SU-DHL-6 (cell line): ENCODE measurements around the gene STBD1.

Experiments used
- H2AFZ ChIP-seq: fragments of 200-600 bp; sonication (generic); 2 replicates; pipeline ENCODE4 v1.6.1; 2014; ENCODE audit warnings: low read depth, mild to moderate bottlenecking, moderate library complexity, mixed read lengths, antibody characterized with exemption, low read length; ENCODE audit not compliant: severe bottlenecking
- H3F3A ChIP-seq: fragments of 200-600 bp; shearing (Covaris generic); 2 replicates; pipeline ENCODE4 v1.6.0; 2016; ENCODE audit warnings: antibody characterized with exemption, mild to moderate bottlenecking; ENCODE audit not compliant: insufficient read depth
- H3K27ac ChIP-seq: fragments of 200-600 bp; sonication (generic); 2 replicates; pipeline ENCODE4 v1.5.1; 2016; ENCODE audit warnings: low read depth, mild to moderate bottlenecking, low read length, moderate library complexity, mixed read lengths
- H3K27me3 ChIP-seq: fragments of 200-600 bp; sonication (generic), shearing (Covaris generic); 2 replicates; pipeline ENCODE4 v1.6.0; 2014; ENCODE audit warnings: mild to moderate bottlenecking, low read length
- H3K36me3 ChIP-seq: fragments of 200-600 bp; sonication (generic); 2 replicates; pipeline ENCODE4 v1.6.1; 2014; ENCODE audit warnings: mild to moderate bottlenecking, low read length, mixed read lengths
- H3K4me2 ChIP-seq: fragments of 300-600, 200-600 bp; shearing (Covaris generic), sonication (generic); 2 replicates; pipeline ENCODE4 v1.6.0; 2014; ENCODE audit warnings: low read length, low read depth, mild to moderate bottlenecking; ENCODE audit not compliant: poor library complexity, severe bottlenecking
- H3K4me3 ChIP-seq: fragments of 200-600 bp; sonication (generic); 2 replicates; pipeline ENCODE4 v1.5.1; 2014; ENCODE audit warnings: antibody characterized with exemption, low read length, mild to moderate bottlenecking, mixed read lengths; ENCODE audit not compliant: insufficient read depth, poor library complexity, severe bottlenecking
- H3K79me2 ChIP-seq: fragments of 200-600 bp; sonication (generic); 2 replicates; pipeline ENCODE4 v1.6.1; 2014; ENCODE audit warnings: mild to moderate bottlenecking, low read length, moderate library complexity; ENCODE audit not compliant: insufficient read depth
- H3K9ac ChIP-seq: fragments of 200-600 bp; sonication (generic); 2 replicates; pipeline ENCODE4 v1.7.0; 2014; ENCODE audit warnings: mild to moderate bottlenecking, low read length
- H3K9me2 ChIP-seq: fragments of 200-600 bp; sonication (generic); replicated peaks from 2 replicates; pipeline ENCODE4 v1.6.1; 2014; ENCODE audit warnings: low read length; ENCODE audit not compliant: insufficient read depth
- H3K9me3 ChIP-seq: fragments of 200-600 bp; sonication (generic); 2 replicates; pipeline ENCODE4 v1.6.1; 2014; ENCODE audit warnings: low read length, mixed read lengths; ENCODE audit not compliant: insufficient read depth
- H4K20me1 ChIP-seq: fragments of 200-600 bp; sonication (generic); 2 replicates; pipeline ENCODE4 v1.6.1; 2014; ENCODE audit warnings: low read depth, mild to moderate bottlenecking, antibody characterized with exemption, low read length, moderate library complexity, mixed read lengths
- EZH2phosphoT487 ChIP-seq: fragments of 200-600 bp; sonication (generic), shearing (Covaris generic); conservative IDR thresholded peaks from 2 replicates; pipeline ENCODE4 v1.6.1; 2018; ENCODE audit warnings: mild to moderate bottlenecking, antibody characterized with exemption, low read length, moderate library complexity, mixed read lengths
- TF ChIP-seq, protein P1 (sequence below): fragments of 200-600 bp; sonication (generic); IDR thresholded peaks from one replicate; pipeline ENCODE4 v1.5.1; 2017; ENCODE audit warnings: antibody characterized with exemption, mild to moderate bottlenecking, low read length, moderate library complexity; ENCODE audit not compliant: insufficient read depth, poor library complexity, severe bottlenecking

STBD1 gene

DNA sequence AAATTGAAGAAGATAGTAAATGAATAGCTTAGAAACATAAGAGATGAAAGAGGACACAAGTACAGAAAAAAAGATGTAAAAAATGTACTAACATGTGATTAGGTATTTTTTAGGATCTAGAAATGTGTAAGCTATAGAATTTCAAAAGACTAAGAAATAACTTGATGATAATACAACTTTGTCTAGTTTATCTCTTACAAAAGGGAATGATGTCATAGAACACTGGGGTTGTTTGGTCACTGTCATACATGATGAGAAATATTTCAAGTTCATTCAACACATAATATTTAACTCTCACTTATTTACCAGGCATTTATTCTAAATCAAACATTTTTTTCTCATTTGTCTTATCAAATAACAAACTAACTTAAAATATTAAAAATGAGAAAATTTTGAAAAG, 18.5 kb downstream of the STBD1 start:
- H2AFZ ChIP-seq: no peak overlapping the region
- no peaks in the 10 kb centered on the region for H3K9me2 ChIP-seq
- no peaks in the 10 kb centered on the region for H4K20me1 ChIP-seq

DNA sequence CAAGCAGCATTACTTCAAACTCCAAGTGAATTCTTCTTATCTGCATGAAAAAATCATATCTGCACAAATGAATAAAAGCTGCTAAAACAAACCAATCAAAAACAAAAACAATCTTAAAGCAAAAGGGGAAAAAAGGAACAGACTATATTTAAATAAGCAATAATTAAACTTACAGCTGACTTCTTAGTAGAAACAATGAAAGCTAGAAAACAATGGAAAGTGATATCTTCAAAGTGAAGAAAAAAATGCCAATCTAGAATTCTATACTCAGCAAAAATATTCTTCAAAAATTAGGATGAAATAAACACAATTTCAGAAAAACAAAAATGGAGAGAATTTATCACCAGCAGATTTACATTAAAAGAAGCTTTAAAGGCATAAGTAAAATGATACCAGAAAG, 20.0 kb downstream of the STBD1 start:
- no peaks in the 10 kb centered on the region for H3K79me2 ChIP-seq
- no peaks in the 10 kb centered on the region for H3K27me3 ChIP-seq
- no peaks in the 10 kb centered on the region for H3K9me2 ChIP-seq
- H3K4me2 ChIP-seq: no peak overlapping the region
- TF ChIP-seq EZH2phosphoT487: no peak
- TF ChIP-seq, protein P1, sequence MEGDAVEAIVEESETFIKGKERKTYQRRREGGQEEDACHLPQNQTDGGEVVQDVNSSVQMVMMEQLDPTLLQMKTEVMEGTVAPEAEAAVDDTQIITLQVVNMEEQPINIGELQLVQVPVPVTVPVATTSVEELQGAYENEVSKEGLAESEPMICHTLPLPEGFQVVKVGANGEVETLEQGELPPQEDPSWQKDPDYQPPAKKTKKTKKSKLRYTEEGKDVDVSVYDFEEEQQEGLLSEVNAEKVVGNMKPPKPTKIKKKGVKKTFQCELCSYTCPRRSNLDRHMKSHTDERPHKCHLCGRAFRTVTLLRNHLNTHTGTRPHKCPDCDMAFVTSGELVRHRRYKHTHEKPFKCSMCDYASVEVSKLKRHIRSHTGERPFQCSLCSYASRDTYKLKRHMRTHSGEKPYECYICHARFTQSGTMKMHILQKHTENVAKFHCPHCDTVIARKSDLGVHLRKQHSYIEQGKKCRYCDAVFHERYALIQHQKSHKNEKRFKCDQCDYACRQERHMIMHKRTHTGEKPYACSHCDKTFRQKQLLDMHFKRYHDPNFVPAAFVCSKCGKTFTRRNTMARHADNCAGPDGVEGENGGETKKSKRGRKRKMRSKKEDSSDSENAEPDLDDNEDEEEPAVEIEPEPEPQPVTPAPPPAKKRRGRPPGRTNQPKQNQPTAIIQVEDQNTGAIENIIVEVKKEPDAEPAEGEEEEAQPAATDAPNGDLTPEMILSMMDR: no peak
- H2AFZ ChIP-seq: no peak overlapping the region
- H4K20me1 ChIP-seq: no peaks in the 10 kb centered on the region
- no peak overlapping the region for H3K9ac ChIP-seq
- H3K4me3 ChIP-seq: no peak overlapping the region
- no peaks in the 10 kb centered on the region for H3K9me3 ChIP-seq
- no peak overlapping the region for H3K27ac ChIP-seq
- H3K36me3 ChIP-seq: no peaks in the 10 kb centered on the region
- no peaks in the 10 kb centered on the region for H3F3A ChIP-seq

More for the DNA sequence above, 18.5 kb downstream of the STBD1 start:
- Histone ChIP-seq H3K27ac (no peak overlapping the region), H3K36me3 (no peaks in the 10 kb centered on the region), H3K27me3 (no peaks in the 10 kb centered on the region), H3K9ac (no peak overlapping the region), H3F3A (no peaks in the 10 kb centered on the region), H3K4me3 (no peak overlapping the region), H3K9me3 (no peaks in the 10 kb centered on the region), H3K4me2 (no peak overlapping the region), H3K79me2 (no peaks in the 10 kb centered on the region)
- TF ChIP-seq, protein P1: no peak
- no peak for TF ChIP-seq EZH2phosphoT487

DNA sequence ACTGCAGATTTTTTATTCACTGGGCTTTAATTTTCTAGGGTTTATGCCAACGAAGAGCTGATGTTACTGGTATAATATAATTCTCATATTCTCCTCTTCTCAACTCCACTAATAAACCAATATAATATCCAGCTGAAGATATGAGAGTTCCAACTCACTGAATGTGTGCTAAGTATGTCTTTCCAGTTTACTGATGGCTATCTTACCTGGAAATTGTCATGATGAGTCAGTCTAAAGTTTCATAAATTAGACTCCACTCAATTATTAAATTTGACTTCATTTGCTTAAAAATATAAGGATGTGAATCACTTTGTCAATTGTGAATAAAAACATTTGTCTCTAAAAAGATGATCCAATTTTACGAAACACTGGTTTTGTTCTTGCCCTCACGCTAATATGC, 28.4 kb downstream of the STBD1 start:
- H2AFZ ChIP-seq: no peak overlapping the region
- H3K27ac ChIP-seq: no peak overlapping the region
- H3K9me3 ChIP-seq: no peaks in the 10 kb centered on the region
- TF ChIP-seq, protein P1: no peak
- no peak for TF ChIP-seq EZH2phosphoT487
- no peaks in the 10 kb centered on the region for H3K27me3 ChIP-seq
- H3K36me3 ChIP-seq: no peaks in the 10 kb centered on the region
- no peak overlapping the region for H3K9ac ChIP-seq
- H3K79me2 ChIP-seq: no peaks in the 10 kb centered on the region
- no peaks in the 10 kb centered on the region for H3K9me2 ChIP-seq
- no peak overlapping the region for H3K4me2 ChIP-seq
- no peak overlapping the region for H3K4me3 ChIP-seq
- H3F3A ChIP-seq: no peaks in the 10 kb centered on the region
- no peaks in the 10 kb centered on the region for H4K20me1 ChIP-seq
